ENCODE results near the gene MPHOSPH6. TPM values are rescaled to one million over a fixed set of nuclear protein-coding genes. Genes with fewer than 3 reads are reported as not detected.

MPHOSPH6 gene
- total and polyA plus RNA-seq, 2 of the 8 experiments (the other 6 are each of a cell fraction or from before 2014, with no cell fraction given), result 19.7 to 32.9 TPM

- H3K9me3 ChIP-seq (ENCODE audit: insufficient read depth in 2 of 2, low read depth in 1 of 2, low read length in 1 of 2), result no peaks in the 10 kb centered on the region
- DNase-seq (ENCODE audit: low read depth in 1 of 2, low spot score in 2 of 2), result no peak
- H3K27ac ChIP-seq (ENCODE audit: low read depth, low read length), result no peak overlapping the region
- H2BK15ac ChIP-seq (ENCODE audit: low read length), result no peak overlapping the region
- peaks cover 0 to 1% of the 10 kb centered on the region in 2 experiments for H4K20me1 ChIP-seq (replicated peaks in 1 of 2; ENCODE audit: control insufficient read depth in 1 of 2, insufficient read depth in 2 of 2, low read length in 2 of 2)
- 93% methylated on average over 14 of the region's 14 CpGs; no CpG with 5 or more reads in 1 of the 2 experiments for WGBS, 2 experiments (ENCODE audit: extremely low coverage in 1 of 2, insufficient coverage in 1 of 2, insufficient read length in 1 of 2, insufficient replicate concordance in 2 of 2, low coverage in 1 of 2, low lambda C conversion rate in 2 of 2, missing lambda C conversion rate in 1 of 2)
- TF ChIP-seq JUND (IDR thresholded peaks at IDR 0.05; ENCODE audit: low read length) (no peak), ASH2L (IDR thresholded peaks at IDR 0.05; ENCODE audit: low read length) (no peak), FOSL1 (IDR thresholded peaks at IDR 0.05; ENCODE audit: insufficient read depth, low read depth, low read length) (no peak), MAX (IDR thresholded peaks at IDR 0.05) (no peak), CTCF (IDR thresholded peaks at IDR 0.05; ENCODE audit: control extremely low read depth in 1 of 3, insufficient read depth in 1 of 3, low read depth in 1 of 3, low read length in 3 of 3) (no peak), CEBPB (IDR thresholded peaks at IDR 0.05; ENCODE audit: low read depth, low read length) (no peak)
- no peak overlapping the region for H3K4me3 ChIP-seq (ENCODE audit: extremely low read depth in 1 of 4, insufficient read depth in 2 of 4, low read depth in 3 of 4, low read length in 4 of 4)
- no peak overlapping the region for H3K56ac ChIP-seq (replicated peaks; ENCODE audit: insufficient read length, low read depth, low read length)
- H4K8ac ChIP-seq (ENCODE audit: extremely low read depth, insufficient read depth, low read length), result no peak overlapping the region
- H3K4me1 ChIP-seq (replicated peaks in 1 of 4; ENCODE audit: control insufficient read depth in 3 of 4, insufficient read depth in 4 of 4, low read length in 3 of 4), result 0 out of 7 replicates have a peak, but pooled peaks cover 0 to 2% (median 0%) of the 10 kb centered on the region in 4 experiments
- H2AFZ ChIP-seq (ENCODE audit: low read length), result no peak overlapping the region
- H2AK5ac ChIP-seq (ENCODE audit: low read depth, low read length), result no peak overlapping the region
- no peak overlapping the region for H3K18ac ChIP-seq (ENCODE audit: extremely low read depth, low read length)
- no peak overlapping the region for H3K23ac ChIP-seq (ENCODE audit: insufficient read length)
- no peak overlapping the region for H2BK20ac ChIP-seq (ENCODE audit: low read length)
- no peak overlapping the region for H3K4me2 ChIP-seq (ENCODE audit: insufficient read depth in 1 of 2, low read depth in 2 of 2, low read length in 2 of 2)
- no peak overlapping the region for H4K5ac ChIP-seq (ENCODE audit: insufficient read length, low read depth, low read length)
- H3K79me1 ChIP-seq (ENCODE audit: low read depth, low read length), result no peaks in the 10 kb centered on the region; the same call in 1 of the 2 replicates
- CTCF ChIA-PET (ENCODE audit: partially characterized antibody), result no interaction called here
- no peaks in the 10 kb centered on the region for H3K23me2 ChIP-seq (ENCODE audit: low read depth, low read length)
- H3K9ac ChIP-seq (replicated peaks in 1 of 4; ENCODE audit: extremely low read depth in 1 of 4, low read depth in 3 of 4, low read length in 3 of 4), result no peak overlapping the region
- H3K36me3 ChIP-seq (ENCODE audit: control insufficient read depth in 2 of 4, insufficient read depth in 4 of 4, low read length in 3 of 4), result peaks cover 0 to 28% (median 19%) of the 10 kb centered on the region in 4 experiments; a peak in 6 of 8 replicates
- H3K79me2 ChIP-seq (ENCODE audit: control insufficient read depth in 1 of 2, insufficient read depth in 2 of 2, low read length in 2 of 2), result peaks cover 0 to 44% of the 10 kb centered on the region in 2 experiments; a peak in 3 of 4 replicates
- POLR2A ChIA-PET (ENCODE audit: partially characterized antibody), result no interaction called here
- H2BK120ac ChIP-seq (replicated peaks; ENCODE audit: low read depth, low read length), result no peak overlapping the region
- H2BK5ac ChIP-seq (ENCODE audit: low read depth, low read length), result no peak overlapping the region
- H3K27me3 ChIP-seq (replicated peaks in 1 of 4; ENCODE audit: control insufficient read depth in 3 of 4, extremely low read depth in 1 of 4, insufficient read depth in 3 of 4, low read length in 3 of 4), result no peaks in the 10 kb centered on the region
- no peak overlapping the region for H3K4ac ChIP-seq (replicated peaks; ENCODE audit: insufficient read length, low read depth, low read length)
- H3K14ac ChIP-seq (ENCODE audit: insufficient read length), result no peak overlapping the region
- no peak overlapping the region for H4K91ac ChIP-seq (replicated peaks; ENCODE audit: insufficient read length, low read length)
- no peak for FAIRE-seq
- no peak overlapping the region for H2BK12ac ChIP-seq (ENCODE audit: low read depth, low read length)
Measured at GRCh38 chr16:82156761-82157533, 13.1 kb downstream of the MPHOSPH6 start.

Data from H1 (cell line).